ENCODE results near the gene HBEGF. TPM values are rescaled to one million over a fixed set of nuclear protein-coding genes. Genes with fewer than 3 reads are reported as not detected.

HBEGF gene
- total and polyA plus RNA-seq, 4 donors: 0.60 to 1.0 (median 0.78) TPM

GRCh38 chr5:140327589-140327988, 18.8 kb downstream of the HBEGF start (continued):
- TF ChIP-seq, protein P1, sequence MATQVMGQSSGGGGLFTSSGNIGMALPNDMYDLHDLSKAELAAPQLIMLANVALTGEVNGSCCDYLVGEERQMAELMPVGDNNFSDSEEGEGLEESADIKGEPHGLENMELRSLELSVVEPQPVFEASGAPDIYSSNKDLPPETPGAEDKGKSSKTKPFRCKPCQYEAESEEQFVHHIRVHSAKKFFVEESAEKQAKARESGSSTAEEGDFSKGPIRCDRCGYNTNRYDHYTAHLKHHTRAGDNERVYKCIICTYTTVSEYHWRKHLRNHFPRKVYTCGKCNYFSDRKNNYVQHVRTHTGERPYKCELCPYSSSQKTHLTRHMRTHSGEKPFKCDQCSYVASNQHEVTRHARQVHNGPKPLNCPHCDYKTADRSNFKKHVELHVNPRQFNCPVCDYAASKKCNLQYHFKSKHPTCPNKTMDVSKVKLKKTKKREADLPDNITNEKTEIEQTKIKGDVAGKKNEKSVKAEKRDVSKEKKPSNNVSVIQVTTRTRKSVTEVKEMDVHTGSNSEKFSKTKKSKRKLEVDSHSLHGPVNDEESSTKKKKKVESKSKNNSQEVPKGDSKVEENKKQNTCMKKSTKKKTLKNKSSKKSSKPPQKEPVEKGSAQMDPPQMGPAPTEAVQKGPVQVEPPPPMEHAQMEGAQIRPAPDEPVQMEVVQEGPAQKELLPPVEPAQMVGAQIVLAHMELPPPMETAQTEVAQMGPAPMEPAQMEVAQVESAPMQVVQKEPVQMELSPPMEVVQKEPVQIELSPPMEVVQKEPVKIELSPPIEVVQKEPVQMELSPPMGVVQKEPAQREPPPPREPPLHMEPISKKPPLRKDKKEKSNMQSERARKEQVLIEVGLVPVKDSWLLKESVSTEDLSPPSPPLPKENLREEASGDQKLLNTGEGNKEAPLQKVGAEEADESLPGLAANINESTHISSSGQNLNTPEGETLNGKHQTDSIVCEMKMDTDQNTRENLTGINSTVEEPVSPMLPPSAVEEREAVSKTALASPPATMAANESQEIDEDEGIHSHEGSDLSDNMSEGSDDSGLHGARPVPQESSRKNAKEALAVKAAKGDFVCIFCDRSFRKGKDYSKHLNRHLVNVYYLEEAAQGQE (IDR thresholded peaks at IDR 0.05): no peak

DNA sequence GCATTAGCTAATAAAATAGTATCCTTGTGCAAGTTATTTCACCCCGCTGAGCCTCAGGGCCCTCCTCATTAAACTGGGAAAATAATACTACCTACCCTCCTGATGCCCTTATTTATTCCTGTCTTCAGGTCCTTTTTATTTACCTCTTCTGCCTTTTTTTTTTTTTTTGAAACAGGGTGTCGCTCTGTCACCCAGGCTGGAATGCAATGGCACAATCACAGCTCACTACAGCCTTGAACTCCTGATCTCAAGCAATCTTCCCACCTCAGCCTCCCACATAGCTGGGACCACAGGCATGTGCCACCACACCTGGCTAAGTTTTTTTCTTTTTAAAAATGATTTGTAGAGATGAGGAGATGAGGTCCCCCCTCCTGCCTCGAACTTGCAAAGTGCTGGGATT, 20.9 kb downstream of the HBEGF start:
- WGBS: 90% methylated on average over 3 of the region's 3 CpGs
- TF ChIP-seq HNF4A (conservative IDR thresholded peaks at IDR 0.05) (no peak), SP1 (IDR thresholded peaks at IDR 0.05) (no peak), EGR1 (IDR thresholded peaks at IDR 0.05; ENCODE audit: low read depth in 2 of 2) (no peak), FOXA2 (IDR thresholded peaks at IDR 0.05) (no peak), JUND (IDR thresholded peaks at IDR 0.05) (no peak), GABPA (IDR thresholded peaks at IDR 0.05 in 1 of 2, conservative IDR thresholded peaks at IDR 0.05 in 1 of 2) (no peak), ZBTB33 (IDR thresholded peaks at IDR 0.05) (no peak), RXRA (IDR thresholded peaks at IDR 0.05) (no peak), TAF1 (conservative IDR thresholded peaks at IDR 0.05) (no peak), HNF4G (IDR thresholded peaks at IDR 0.05) (no peak)
- TF ChIP-seq, protein P2, sequence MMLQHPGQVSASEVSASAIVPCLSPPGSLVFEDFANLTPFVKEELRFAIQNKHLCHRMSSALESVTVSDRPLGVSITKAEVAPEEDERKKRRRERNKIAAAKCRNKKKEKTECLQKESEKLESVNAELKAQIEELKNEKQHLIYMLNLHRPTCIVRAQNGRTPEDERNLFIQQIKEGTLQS (IDR thresholded peaks at IDR 0.05): no peak
- TF ChIP-seq, protein P3, sequence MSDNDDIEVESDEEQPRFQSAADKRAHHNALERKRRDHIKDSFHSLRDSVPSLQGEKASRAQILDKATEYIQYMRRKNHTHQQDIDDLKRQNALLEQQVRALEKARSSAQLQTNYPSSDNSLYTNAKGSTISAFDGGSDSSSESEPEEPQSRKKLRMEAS (IDR thresholded peaks at IDR 0.05): no peak
- H3K9me3 ChIP-seq (ENCODE audit: control insufficient read depth in 4 of 4, low read length in 3 of 4): no peaks in the 10 kb centered on the region
- no peak overlapping the region for H3K27ac ChIP-seq (ENCODE audit: low read depth in 1 of 2, low read length in 2 of 2)
- H3K4me1 ChIP-seq (ENCODE audit: control insufficient read depth in 4 of 4, insufficient read depth in 4 of 4, low read length in 3 of 4): no peaks in the 10 kb centered on the region
- no peak overlapping the region for H3K9ac ChIP-seq (ENCODE audit: low read depth in 1 of 2, low read length in 2 of 2)
- H3K4me3 ChIP-seq (ENCODE audit: low read depth in 1 of 3, low read length in 3 of 3): no peak overlapping the region
- H3K36me3 ChIP-seq (ENCODE audit: control insufficient read depth in 4 of 4, insufficient read depth in 3 of 4, low read depth in 1 of 4, low read length in 3 of 4): no peaks in the 10 kb centered on the region
- no peak for DNase-seq (ENCODE audit: low spot score)
- no peaks in the 10 kb centered on the region for H3K27me3 ChIP-seq (ENCODE audit: control insufficient read depth in 4 of 4, insufficient read depth in 4 of 4, low read length in 3 of 4)

GRCh38 chr5:140324617-140325241, 21.7 kb downstream of the HBEGF start:
- Histone ChIP-seq H3K9me3 (ENCODE audit: control insufficient read depth in 4 of 4, low read length in 3 of 4) (no peaks in the 10 kb centered on the region), H3K27ac (ENCODE audit: low read depth in 1 of 2, low read length in 2 of 2) (no peak overlapping the region), H3K4me1 (ENCODE audit: control insufficient read depth in 4 of 4, insufficient read depth in 4 of 4, low read length in 3 of 4) (no peaks in the 10 kb centered on the region), H3K27me3 (ENCODE audit: control insufficient read depth in 4 of 4, insufficient read depth in 4 of 4, low read length in 3 of 4) (no peaks in the 10 kb centered on the region), H3K9ac (ENCODE audit: low read depth in 1 of 2, low read length in 2 of 2) (no peak overlapping the region), H3K4me3 (ENCODE audit: low read depth in 1 of 3, low read length in 3 of 3) (no peak overlapping the region), H3K36me3 (ENCODE audit: control insufficient read depth in 4 of 4, insufficient read depth in 3 of 4, low read depth in 1 of 4, low read length in 3 of 4) (no peaks in the 10 kb centered on the region)
- no peak for DNase-seq (ENCODE audit: low spot score)
- TF ChIP-seq FOXA2 (IDR thresholded peaks at IDR 0.05) (no peak), RXRA (IDR thresholded peaks at IDR 0.05) (peak in 1 of 2 donors; percentile 12)
- WGBS: 80% methylated on average over 1 of the region's 1 CpG

All from liver (tissue), 9 donors.